Erythroblast (primary cell): ENCODE measurements around the gene OR4K17.
"Not testable (repeated sequence)": the region's sequence is repeated elsewhere in the genome, so short reads cannot be mapped to it uniquely, and the experiment has no call there.

Experiments
- DNase-seq, 2 experiments: peaks; one replicate each; lab custom pipeline; 2025; lab: John Stamatoyannopoulos, UW
- GATA1 ChIP-seq: IDR thresholded peaks from 2 replicates; pipeline ENCODE4 v1.6.1; 2011; ENCODE audit warnings: low read depth, mild to moderate bottlenecking, control low read depth, low read length, moderate library complexity
- POLR2A ChIP-seq: IDR thresholded peaks from 2 replicates; pipeline ENCODE4 v1.6.1; 2011; ENCODE audit warnings: mild to moderate bottlenecking, low read length

Gene OR4K17

DNA sequence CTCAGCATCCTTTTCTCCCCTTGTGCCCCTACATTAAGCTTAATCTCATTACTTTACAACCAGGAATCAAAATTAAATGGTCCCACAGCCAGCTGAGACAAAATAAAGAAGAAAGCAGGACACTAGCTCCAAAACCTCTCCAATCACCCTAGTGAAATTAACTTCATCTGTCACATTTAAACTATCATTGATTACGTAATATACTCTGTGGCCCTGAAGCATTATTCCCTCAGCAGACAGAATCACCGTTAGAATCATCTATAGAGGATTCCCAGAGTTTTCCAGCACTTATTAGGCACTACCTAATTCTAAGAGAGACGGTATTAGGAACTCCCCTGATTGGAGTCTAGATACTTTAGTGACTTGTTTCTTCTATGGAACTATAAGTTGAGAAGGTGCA lies at the start of gene OR4K17:
Gene OR4K17, plus strand, starts transcription at position 302 of the 400 bp plus-strand sequence. CDS start 6,761 bp downstream, outside the sequence.
- TF ChIP-seq GATA1 = no peak
- TF ChIP-seq POLR2A = no peak
- no peak for DNase-seq

DNA sequence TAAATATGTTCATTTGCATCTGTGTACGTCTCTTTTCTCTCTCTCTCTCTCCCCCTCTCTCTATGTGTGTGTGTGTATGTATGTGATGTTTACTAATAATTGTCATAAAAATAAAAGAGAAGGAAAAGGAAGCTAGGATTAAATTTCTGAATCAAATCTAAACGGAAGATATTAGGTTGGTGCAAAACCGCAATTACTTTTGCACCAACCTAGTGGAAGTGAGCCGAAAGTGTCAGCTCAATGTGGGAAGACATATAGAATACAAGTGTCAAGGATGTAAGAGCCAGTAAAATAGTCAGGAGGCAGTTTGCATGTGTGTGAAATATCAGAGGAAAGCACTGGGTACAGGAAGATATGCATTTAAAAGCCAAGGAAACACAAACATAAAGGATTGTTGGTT lies 18.5 kb upstream of the OR4K17 start:
- TF ChIP-seq GATA1 (no peak), POLR2A (no peak)
- DNase-seq = no peak

- TF ChIP-seq GATA1 (no peak), POLR2A (no peak)
Observed at GRCh38 chr14:20093442-20093841, 17.1 kb upstream of the OR4K17 start.

GRCh38 chr14:20098926-20099770 lies 11.4 kb upstream of the OR4K17 start:
- not testable (repeated sequence) for DNase-seq

More at GRCh38 chr14:20093442-20093841, 17.1 kb upstream of the OR4K17 start:
- DNase-seq = no peak

GRCh38 chr14:20112321-20112720 lies 1.8 kb downstream of the OR4K17 start:
- DNase-seq = no peak
- no peak for TF ChIP-seq POLR2A
- no peak for TF ChIP-seq GATA1

DNA sequence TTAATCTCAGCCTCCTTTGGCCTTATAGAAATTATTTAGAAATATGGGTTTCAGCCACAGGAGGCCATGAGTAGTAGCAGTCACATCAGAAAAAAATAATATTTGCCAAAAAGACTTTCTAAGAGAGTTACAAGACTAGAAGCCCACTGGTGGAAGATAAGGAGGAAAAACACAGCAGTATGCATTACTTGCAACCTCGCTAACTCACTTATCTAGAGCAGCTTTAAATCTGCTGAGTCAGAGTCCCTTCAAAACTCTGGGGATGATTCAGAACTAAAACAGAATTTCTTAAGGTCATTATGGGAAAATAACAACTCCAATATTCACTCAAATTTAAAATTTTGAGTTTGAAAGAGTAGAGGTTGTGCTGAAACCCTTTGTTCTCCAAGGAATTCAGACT lies 6.2 kb downstream of the OR4K17 start:
- DNase-seq = peak; percentile 24 to 49
- no peak for TF ChIP-seq POLR2A
- no peak for TF ChIP-seq GATA1

DNA sequence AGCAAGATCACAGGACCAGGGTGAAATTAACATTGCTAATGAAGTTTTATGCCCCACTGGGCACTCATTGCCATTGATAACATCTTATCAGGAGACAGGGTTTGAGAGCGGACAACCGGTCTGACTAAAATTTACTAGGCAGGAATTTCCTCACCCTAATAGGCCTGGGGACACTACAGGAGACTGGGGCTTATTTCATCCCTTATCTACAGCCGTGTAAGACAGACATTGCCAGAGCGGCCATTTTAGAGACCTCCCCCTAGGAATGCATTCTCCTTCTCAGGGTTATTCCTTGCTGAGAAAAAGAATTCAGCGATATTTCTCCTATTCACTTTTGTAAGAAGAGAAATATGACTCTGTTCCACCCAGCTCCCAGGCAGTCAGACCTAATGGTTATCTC lies 8.3 kb downstream of the OR4K17 start:
- DNase-seq = no peak
- no peak for TF ChIP-seq GATA1
- TF ChIP-seq POLR2A = no peak

DNA sequence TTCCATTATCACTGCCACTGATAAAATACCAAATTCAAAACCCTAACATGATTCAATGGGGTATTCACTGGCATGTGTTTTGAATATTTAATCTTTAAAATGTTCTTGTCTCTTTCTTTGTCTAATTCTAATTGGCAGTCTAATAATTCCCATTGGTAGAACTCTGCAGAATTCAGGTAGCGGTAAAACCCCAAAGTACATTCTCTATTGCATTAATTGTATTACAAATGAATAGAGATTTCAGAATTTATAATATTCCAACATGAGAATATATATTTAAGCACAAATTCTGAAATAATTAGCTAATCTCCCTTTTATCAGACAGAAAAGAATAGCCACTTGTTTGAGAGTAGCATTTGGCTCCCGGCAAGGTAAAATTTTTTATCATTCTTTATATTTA lies 28.0 kb downstream of the OR4K17 start, which contains the start of gene OR4N5:
Gene OR4N5, plus strand, starts transcription at position 301 of the 400 bp plus-strand sequence. CDS start 4,916 bp downstream, outside the sequence.
- no peak for TF ChIP-seq POLR2A
- no peak for TF ChIP-seq GATA1
- no peak for DNase-seq

GRCh38 chr14:20143911-20144310 lies 33.4 kb downstream of the OR4K17 start:
- TF ChIP-seq POLR2A (no peak), GATA1 (no peak)
- peak; percentile 5 to 17 for DNase-seq

GRCh38 chr14:20144820-20145219 lies 34.3 kb downstream of the OR4K17 start:
- DNase-seq = no peak
- no peak for TF ChIP-seq GATA1
- no peak for TF ChIP-seq POLR2A

GRCh38 chr14:20164462-20164861 lies 53.9 kb downstream of the OR4K17 start:
- no peak for TF ChIP-seq POLR2A
- no peak for TF ChIP-seq GATA1
- DNase-seq = no peak

DNA sequence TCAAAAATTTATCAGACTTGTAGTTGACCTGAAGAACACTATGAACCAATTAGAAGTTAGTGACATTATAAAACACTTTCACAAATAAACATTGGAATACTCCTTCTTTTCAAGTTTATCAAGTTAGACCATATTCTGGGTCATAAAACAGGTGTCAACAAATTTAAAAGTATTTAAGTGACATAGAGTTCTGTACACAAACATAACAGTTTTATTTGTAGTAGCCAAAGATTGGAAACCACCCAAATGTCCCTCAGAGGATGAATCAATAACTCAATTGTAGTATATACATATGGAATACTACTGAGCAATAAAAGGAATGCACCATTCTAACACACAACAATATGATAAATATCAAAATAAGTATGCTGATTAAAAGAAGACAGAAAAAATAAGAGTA lies 56.6 kb downstream of the OR4K17 start:
- TF ChIP-seq GATA1 (no peak), POLR2A (no peak)

GRCh38 chr14:20169852-20170251 lies 59.3 kb downstream of the OR4K17 start:
- peak in 1 of 2 experiments; percentile 11 for DNase-seq

More for the DNA sequence above, 56.6 kb downstream of the OR4K17 start:
- DNase-seq = no peak
